ENCODE measurements around the gene TCP11L2. TPM values are rescaled to one million over a fixed set of nuclear protein-coding genes. Genes with fewer than 3 reads are reported as not detected.

The TCP11L2 gene
- total and polyA plus RNA-seq, 9 of the 15 experiments (the other 6 are each of a cell fraction or from before 2014, with no cell fraction given) = 0.39 to 4.5 (median 1.3) TPM

GRCh38 chr12:106302401-106303201 lies at the start of gene TCP11L2 (continued):
- no peak for TF ChIP-seq RERE (CRISPR knock-in tag; IDR thresholded peaks at IDR 0.05; ENCODE audit: borderline replicate concordance)
- no peak for TF ChIP-seq ZNF41 (CRISPR knock-in tag; conservative IDR thresholded peaks at IDR 0.05)
- TF ChIP-seq IRF1 (CRISPR knock-in tag; IDR thresholded peaks at IDR 0.05; ENCODE audit: borderline replicate concordance) = no peak
- TF ChIP-seq GABPB1 (CRISPR knock-in tag; IDR thresholded peaks at IDR 0.05) = peak; percentile 11; the same call in 1 of the 2 replicates
- peak in 1 of 2 experiments; percentile 57 for TF ChIP-seq E2F6 (IDR thresholded peaks at IDR 0.05; ENCODE audit: borderline replicate concordance in 1 of 2, extremely low read depth in 1 of 2, insufficient read depth in 1 of 2, insufficient read length in 1 of 2, low read depth in 1 of 2, low read length in 1 of 2, poor library complexity in 1 of 2, severe bottlenecking in 1 of 2)
- no peak for TF ChIP-seq SAFB2 (IDR thresholded peaks at IDR 0.05; ENCODE audit: borderline replicate concordance, low read depth, low read length, severe bottlenecking)
- TF ChIP-seq PREB (CRISPR knock-in tag; IDR thresholded peaks at IDR 0.05) = no peak
- TF ChIP-seq ZFP1 (CRISPR knock-in tag; IDR thresholded peaks at IDR 0.05) = no peak
- no peak for TF ChIP-seq PBX2 (CRISPR knock-in tag; IDR thresholded peaks at IDR 0.05; ENCODE audit: low read depth)
- TF ChIP-seq PBX2 (tag; conservative IDR thresholded peaks at IDR 0.05; ENCODE audit: low read depth) = no peak
- no peak for TF ChIP-seq DPF2 (IDR thresholded peaks at IDR 0.05)
- peak; percentile 80 for TF ChIP-seq FOXM1 (IDR thresholded peaks at IDR 0.05; ENCODE audit: low read depth)
- no peak for TF ChIP-seq FOXM1 (CRISPR knock-in tag; IDR thresholded peaks at IDR 0.05; ENCODE audit: low read depth)
- no peak for TF ChIP-seq GATAD2A (IDR thresholded peaks at IDR 0.05)
- TF ChIP-seq SIN3A (IDR thresholded peaks at IDR 0.05; ENCODE audit: borderline replicate concordance in 2 of 2, control insufficient read depth in 1 of 2, low read depth in 2 of 2, low read length in 2 of 2) = no peak; a peak in 1 of 4 replicates
